ENCODE measurements around the gene SLC6A3.

SLC6A3 gene

GRCh38 chr5:1473746-1474145, 28.5 kb upstream of the SLC6A3 start:
- Histone ChIP-seq H3K4me3 (no peak overlapping the region), H3K27ac (no peak overlapping the region)
- no peak for DNase-seq (ENCODE audit: low spot score)
- TF ChIP-seq, protein P1, sequence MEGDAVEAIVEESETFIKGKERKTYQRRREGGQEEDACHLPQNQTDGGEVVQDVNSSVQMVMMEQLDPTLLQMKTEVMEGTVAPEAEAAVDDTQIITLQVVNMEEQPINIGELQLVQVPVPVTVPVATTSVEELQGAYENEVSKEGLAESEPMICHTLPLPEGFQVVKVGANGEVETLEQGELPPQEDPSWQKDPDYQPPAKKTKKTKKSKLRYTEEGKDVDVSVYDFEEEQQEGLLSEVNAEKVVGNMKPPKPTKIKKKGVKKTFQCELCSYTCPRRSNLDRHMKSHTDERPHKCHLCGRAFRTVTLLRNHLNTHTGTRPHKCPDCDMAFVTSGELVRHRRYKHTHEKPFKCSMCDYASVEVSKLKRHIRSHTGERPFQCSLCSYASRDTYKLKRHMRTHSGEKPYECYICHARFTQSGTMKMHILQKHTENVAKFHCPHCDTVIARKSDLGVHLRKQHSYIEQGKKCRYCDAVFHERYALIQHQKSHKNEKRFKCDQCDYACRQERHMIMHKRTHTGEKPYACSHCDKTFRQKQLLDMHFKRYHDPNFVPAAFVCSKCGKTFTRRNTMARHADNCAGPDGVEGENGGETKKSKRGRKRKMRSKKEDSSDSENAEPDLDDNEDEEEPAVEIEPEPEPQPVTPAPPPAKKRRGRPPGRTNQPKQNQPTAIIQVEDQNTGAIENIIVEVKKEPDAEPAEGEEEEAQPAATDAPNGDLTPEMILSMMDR (IDR thresholded peaks at IDR 0.05): no peak

DNA sequence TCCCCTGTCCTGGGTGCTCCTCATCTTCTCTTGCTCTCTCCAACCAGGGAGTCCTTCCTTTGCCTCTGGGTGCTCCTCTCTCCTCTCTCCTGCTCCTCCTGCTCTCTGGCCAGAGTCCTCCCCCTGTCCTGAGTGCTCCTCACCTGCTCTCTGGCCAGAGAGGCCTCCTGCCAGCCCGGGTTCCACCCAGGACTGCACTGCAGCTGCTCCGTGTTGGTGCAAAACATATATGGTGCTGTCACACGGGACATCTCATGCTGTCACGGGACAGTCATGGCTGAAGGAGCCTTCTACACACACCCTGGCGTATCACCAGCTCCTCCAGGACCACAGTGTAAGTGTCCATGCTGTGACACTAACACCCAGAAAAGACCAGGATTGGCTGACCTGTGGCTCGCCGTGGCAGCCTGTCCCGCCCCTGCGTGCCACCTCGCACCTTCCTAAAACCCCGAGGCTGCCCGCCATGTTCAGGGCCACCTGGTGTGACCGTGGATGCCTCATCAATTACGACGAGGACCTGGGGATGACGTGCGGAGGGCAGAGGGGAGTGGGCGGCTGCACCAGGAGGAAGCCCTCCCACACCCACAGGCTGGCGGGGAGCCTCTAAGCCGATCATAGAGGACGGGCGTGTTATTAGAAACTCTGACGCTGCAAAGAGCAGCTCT, 27.9 kb upstream of the SLC6A3 start:
- no peak for DNase-seq (ENCODE audit: low spot score)

GRCh38 chr5:1471997-1472963, 27.0 kb upstream of the SLC6A3 start:
- Histone ChIP-seq H3K4me3 (no peak overlapping the region), H3K27ac (no peak overlapping the region)
- TF ChIP-seq, protein P1 (IDR thresholded peaks at IDR 0.05): no peak
- DNase-seq (ENCODE audit: low spot score): no peak

More for the DNA sequence above, 27.9 kb upstream of the SLC6A3 start:
- Histone ChIP-seq H3K4me3 (no peak overlapping the region), H3K27ac (no peak overlapping the region)
- TF ChIP-seq, protein P1 (IDR thresholded peaks at IDR 0.05): no peak

- Histone ChIP-seq H3K4me3 (no peak overlapping the region), H3K27ac (no peak overlapping the region)
- TF ChIP-seq, protein P1 (IDR thresholded peaks at IDR 0.05): no peak
- no peak for DNase-seq (ENCODE audit: low spot score)
Observed at GRCh38 chr5:1471240-1471853, 26.1 kb upstream of the SLC6A3 start.

GRCh38 chr5:1470762-1471211, 25.5 kb upstream of the SLC6A3 start:
- H3K4me3 ChIP-seq: no peak overlapping the region
- DNase-seq (ENCODE audit: low spot score): no peak
- no peak overlapping the region for H3K27ac ChIP-seq
- TF ChIP-seq, protein P1 (IDR thresholded peaks at IDR 0.05): no peak

DNA sequence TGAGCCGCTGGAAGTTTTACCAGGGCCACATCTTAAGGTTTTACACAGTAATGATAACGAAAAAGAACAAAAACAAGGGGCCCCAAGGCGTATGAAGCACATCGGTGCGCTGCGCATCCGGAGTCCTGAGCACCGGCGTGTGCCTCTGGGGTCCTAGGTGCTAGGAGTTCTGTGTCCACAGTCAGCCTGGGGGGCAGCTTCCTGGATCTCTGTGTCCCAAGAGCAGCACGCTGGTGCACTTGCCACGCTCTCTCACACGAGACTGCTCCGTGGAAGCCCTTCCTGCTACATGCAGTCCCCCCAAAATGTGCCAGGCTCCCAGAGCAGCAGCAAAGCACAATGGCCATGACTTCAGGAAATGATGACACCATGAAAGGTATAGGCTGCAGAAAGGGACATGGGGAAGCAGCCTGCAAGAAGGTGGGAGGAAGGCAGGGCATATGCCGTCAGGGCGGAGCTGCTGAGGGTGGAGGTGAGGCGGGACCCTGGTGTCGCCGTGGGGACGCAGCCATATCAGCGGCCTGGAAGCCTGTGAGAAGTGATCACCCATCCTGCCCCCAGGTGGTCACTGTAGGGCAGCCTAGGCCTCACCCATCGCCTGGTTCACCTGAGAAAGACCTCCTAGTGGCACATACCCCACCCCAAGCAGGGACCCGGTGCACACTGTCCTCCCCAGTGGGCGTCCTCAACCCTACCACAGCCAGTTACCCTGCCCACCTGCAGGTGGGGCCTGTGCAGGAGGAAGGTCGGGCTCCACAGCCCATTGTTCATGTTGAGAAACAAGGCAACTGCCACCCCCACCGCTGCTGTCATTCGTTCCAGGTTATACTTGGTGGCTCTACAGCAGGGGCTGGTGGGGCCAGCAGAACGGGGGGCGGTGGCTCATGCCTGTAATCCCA, 23.6 kb upstream of the SLC6A3 start:
- no peak for DNase-seq (ENCODE audit: low spot score)
- H3K4me3 ChIP-seq: no peak overlapping the region
- no peak overlapping the region for H3K27ac ChIP-seq
- TF ChIP-seq, protein P1 (IDR thresholded peaks at IDR 0.05): no peak

Data from coronary artery (tissue), 2 donors.